ENCODE measurements around the gene SHROOM3.

The SHROOM3 gene

DNA sequence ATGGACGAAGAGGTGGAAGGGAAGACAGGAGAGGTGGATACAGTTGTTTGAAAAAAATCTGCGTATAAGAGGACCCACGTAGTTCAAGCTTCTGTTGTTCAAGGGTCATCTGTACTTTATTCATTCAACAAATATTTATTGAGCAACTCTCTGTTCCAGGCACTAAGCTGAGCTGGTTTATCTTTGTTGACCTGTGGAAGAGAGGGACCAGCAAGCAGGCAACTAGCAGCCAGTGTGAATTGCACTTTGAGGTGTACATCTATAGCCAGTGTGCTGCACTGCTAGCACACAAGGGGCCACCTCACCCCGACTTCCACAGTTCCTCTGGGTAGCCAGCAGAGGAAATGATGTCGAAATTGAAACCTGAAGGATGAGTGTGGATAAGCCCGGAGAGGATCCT lies 271.6 kb downstream of the SHROOM3 start:
- no peak for ATAC-seq
- no peak for TF ChIP-seq ZFP30 (CRISPR knock-in tag; IDR thresholded peaks at IDR 0.05)
- TF ChIP-seq POU6F1 (CRISPR knock-in tag; IDR thresholded peaks at IDR 0.05; ENCODE audit: borderline replicate concordance, low read depth), result no peak
- TF ChIP-seq OSR1 (CRISPR knock-in tag; IDR thresholded peaks at IDR 0.05), result no peak
- TF ChIP-seq CREB5 (CRISPR knock-in tag; IDR thresholded peaks at IDR 0.05; ENCODE audit: low read depth), result no peak
- TF ChIP-seq ZC3H10 (CRISPR knock-in tag; IDR thresholded peaks at IDR 0.05), result no peak
- TF ChIP-seq RARB (CRISPR knock-in tag; IDR thresholded peaks at IDR 0.05), result no peak
- TF ChIP-seq TOX (CRISPR knock-in tag; IDR thresholded peaks at IDR 0.05; ENCODE audit: borderline replicate concordance), result no peak
- TF ChIP-seq ISL1 (CRISPR knock-in tag; IDR thresholded peaks at IDR 0.05), result no peak
- no peak for TF ChIP-seq PATZ1 (CRISPR knock-in tag; IDR thresholded peaks at IDR 0.05; ENCODE audit: borderline replicate concordance)
- TF ChIP-seq TSHZ2 (CRISPR knock-in tag; IDR thresholded peaks at IDR 0.05), result no peak
- no peak for TF ChIP-seq ZNF70 (CRISPR knock-in tag; IDR thresholded peaks at IDR 0.05)
- no peak for TF ChIP-seq ESRRG (CRISPR knock-in tag; IDR thresholded peaks at IDR 0.05)
- TF ChIP-seq ARNTL (CRISPR knock-in tag; IDR thresholded peaks at IDR 0.05; ENCODE audit: borderline replicate concordance, low read depth), result no peak
- TF ChIP-seq ZNF565 (CRISPR knock-in tag; conservative IDR thresholded peaks at IDR 0.05; ENCODE audit: low read depth), result no peak
- TF ChIP-seq ZFP3 (CRISPR knock-in tag; IDR thresholded peaks at IDR 0.05), result no peak
- no peak for TF ChIP-seq PPARA (CRISPR knock-in tag; IDR thresholded peaks at IDR 0.05; ENCODE audit: borderline replicate concordance)
- no peak for TF ChIP-seq CSDC2 (CRISPR knock-in tag; IDR thresholded peaks at IDR 0.05)
- no peak for TF ChIP-seq BACH2 (CRISPR knock-in tag; IDR thresholded peaks at IDR 0.05; ENCODE audit: borderline replicate concordance)
- TF ChIP-seq ZNF8 (CRISPR knock-in tag; IDR thresholded peaks at IDR 0.05), result no peak
- TF ChIP-seq CSRNP3 (CRISPR knock-in tag; IDR thresholded peaks at IDR 0.05), result no peak

GRCh38 chr4:76708971-76709771 lies 274.1 kb downstream of the SHROOM3 start:
- peak; percentile 69 for ATAC-seq
- no peak for TF ChIP-seq ARNTL (CRISPR knock-in tag; IDR thresholded peaks at IDR 0.05; ENCODE audit: borderline replicate concordance, low read depth)
- no peak for TF ChIP-seq ZNF565 (CRISPR knock-in tag; conservative IDR thresholded peaks at IDR 0.05; ENCODE audit: low read depth)
- TF ChIP-seq POU6F1 (CRISPR knock-in tag; IDR thresholded peaks at IDR 0.05; ENCODE audit: borderline replicate concordance, low read depth), result no peak
- no peak for TF ChIP-seq ESRRG (CRISPR knock-in tag; IDR thresholded peaks at IDR 0.05)
- no peak for TF ChIP-seq SNAI2 (CRISPR knock-in tag; IDR thresholded peaks at IDR 0.05)
- no peak for TF ChIP-seq GLIS3 (CRISPR knock-in tag; IDR thresholded peaks at IDR 0.05)
- TF ChIP-seq CSDC2 (CRISPR knock-in tag; IDR thresholded peaks at IDR 0.05), result no peak
- TF ChIP-seq TCF4 (CRISPR knock-in tag; IDR thresholded peaks at IDR 0.05; ENCODE audit: borderline replicate concordance), result no peak
- no peak for TF ChIP-seq ZNF70 (CRISPR knock-in tag; IDR thresholded peaks at IDR 0.05)
- no peak for TF ChIP-seq RARB (CRISPR knock-in tag; IDR thresholded peaks at IDR 0.05)
- TF ChIP-seq TOX (CRISPR knock-in tag; IDR thresholded peaks at IDR 0.05; ENCODE audit: borderline replicate concordance), result no peak
- no peak for TF ChIP-seq CREB5 (CRISPR knock-in tag; IDR thresholded peaks at IDR 0.05; ENCODE audit: low read depth)
- no peak for TF ChIP-seq CSRNP3 (CRISPR knock-in tag; IDR thresholded peaks at IDR 0.05)
- no peak for TF ChIP-seq ZC3H10 (CRISPR knock-in tag; IDR thresholded peaks at IDR 0.05)
- no peak for TF ChIP-seq PPARA (CRISPR knock-in tag; IDR thresholded peaks at IDR 0.05; ENCODE audit: borderline replicate concordance)
- no peak for TF ChIP-seq ISL1 (CRISPR knock-in tag; IDR thresholded peaks at IDR 0.05)
